K562 (cell line): ENCODE measurements around the gene CD93. TPM values are rescaled to one million over a fixed set of nuclear protein-coding genes. Genes with fewer than 3 reads are reported as not detected.

Experiments used
- ARID3A ChIP-seq: IDR thresholded peaks from 2 replicates; pipeline ENCODE4 v1.6.1; 2012; ENCODE audit warnings: low read depth, low read length, improper control_type of control experiment, borderline replicate concordance
- ATF3 ChIP-seq, 2 experiments: fragments of 450-650 bp in 1 of 2; sonication (generic) in 1 of 2; formaldehyde crosslinking in 1 of 2; IDR thresholded peaks in 1 of 2; conservative IDR thresholded peaks in 1 of 2; 2 replicates each; pipeline versions ENCODE4 v1.6.1 to v1.8.1; 2016 to 2023; ENCODE audit warnings: mild to moderate bottlenecking in 2 of 2, moderate library complexity in 2 of 2, inconsistent platforms in 1 of 2, missing genetic modification reagents in 1 of 2
- BCOR ChIP-seq: fragments of 450-650 bp; IDR thresholded peaks from 2 replicates; pipeline ENCODE4 v1.6.1; 2016
- CBFA2T3 ChIP-seq: fragments of 450-650 bp; IDR thresholded peaks from 2 replicates; pipeline ENCODE4 v1.6.1; 2017
- CXXC5 ChIP-seq: fragments of 250-450 bp; sonication (Bioruptor Pico); IDR thresholded peaks from 2 replicates; pipeline ENCODE4 v1.8.0; 2022; ENCODE audit warnings: inconsistent platforms, mild to moderate bottlenecking, moderate library complexity
- ETV1 ChIP-seq: fragments of 450-650 bp; conservative IDR thresholded peaks from 2 replicates; pipeline ENCODE4 v1.6.1; 2016; ENCODE audit warnings: missing genetic modification characterization, control low read depth, low read depth, missing compliant biosample characterization
- GABPB1 ChIP-seq: sonication (generic); formaldehyde crosslinking; IDR thresholded peaks from 2 replicates; pipeline ENCODE4 v1.8.0; 2022; ENCODE audit warnings: mild to moderate bottlenecking, missing genetic modification reagents
- HMGN3 ChIP-seq: IDR thresholded peaks from 2 replicates; pipeline ENCODE4 v1.6.1; 2011; ENCODE audit warnings: borderline replicate concordance, low read depth, mild to moderate bottlenecking, mixed read lengths, low read length; ENCODE audit not compliant: insufficient read length; ENCODE audit errors: extremely low read depth
- IRF9 ChIP-seq: fragments of 450-650 bp; IDR thresholded peaks from 2 replicates; pipeline ENCODE4 v1.6.1; 2016; ENCODE audit warnings: missing biosample characterization, missing genetic modification characterization
- KAT8 ChIP-seq: fragments of 450-650 bp; IDR thresholded peaks from 2 replicates; pipeline ENCODE4 v1.6.1; 2016; ENCODE audit warnings: low read depth, mild to moderate bottlenecking
- MYBL2 ChIP-seq, 2 experiments: fragments of 450-650 bp in 1 of 2; sonication (generic) in 1 of 2; formaldehyde crosslinking in 1 of 2; IDR thresholded peaks; 2 replicates each; pipeline versions ENCODE4 v1.6.1 to v1.8.1; 2017 to 2022; ENCODE audit warnings: borderline replicate concordance in 1 of 2, inconsistent platforms in 1 of 2, low read depth in 1 of 2, mild to moderate bottlenecking in 1 of 2, missing genetic modification reagents in 1 of 2, moderate library complexity in 1 of 2
- MYC ChIP-seq, 2 experiments: fragments of 250-450 bp in 1 of 2; sonication (Bioruptor Pico) in 1 of 2; IDR thresholded peaks; 2 replicates each; pipeline versions ENCODE4 v1.5.1 to v1.6.1; 2012 to 2021; ENCODE audit warnings: low read depth in 2 of 2, borderline replicate concordance in 1 of 2, improper control_type of control experiment in 1 of 2, low read length in 1 of 2, mild to moderate bottlenecking in 1 of 2, moderate library complexity in 1 of 2
- NCOR1 ChIP-seq: fragments of 450-650 bp; IDR thresholded peaks from 2 replicates; pipeline ENCODE4 v1.6.1; 2016; ENCODE audit warnings: mild to moderate bottlenecking, moderate library complexity
- NFIC ChIP-seq: fragments of 450-650 bp; IDR thresholded peaks from 2 replicates; pipeline ENCODE4 v1.6.1; 2017; ENCODE audit warnings: mild to moderate bottlenecking, inconsistent platforms
- NONO ChIP-seq, 2 experiments: fragments of 200-400 bp in 1 of 2; fragments of 450-650 bp in 1 of 2; formaldehyde crosslinking in 1 of 2; IDR thresholded peaks; 2 replicates each; pipeline ENCODE4 v1.6.1; 2017; ENCODE audit warnings: low read depth in 2 of 2, mild to moderate bottlenecking in 2 of 2, moderate library complexity in 2 of 2, low read length in 1 of 2
- PHB2 ChIP-seq: fragments of 450-650 bp; IDR thresholded peaks from 2 replicates; pipeline ENCODE4 v1.6.1; 2017; ENCODE audit warnings: low read depth
- RB1 ChIP-seq: fragments of 450-650 bp; IDR thresholded peaks from 2 replicates; pipeline ENCODE4 v1.6.1; 2017; ENCODE audit warnings: low read depth, mild to moderate bottlenecking
- RHOXF2B ChIP-seq: fragments of 250-450 bp; sonication (Bioruptor Pico); conservative IDR thresholded peaks from 2 replicates; pipeline ENCODE4 v1.5.1; 2021
- THRAP3 ChIP-seq: fragments of 450-650 bp; IDR thresholded peaks from 2 replicates; pipeline ENCODE4 v1.6.1; 2016; ENCODE audit warnings: mild to moderate bottlenecking, inconsistent platforms, borderline replicate concordance
- ZFP91 ChIP-seq: sonication (generic); formaldehyde crosslinking; IDR thresholded peaks from 2 replicates; pipeline ENCODE4 v1.8.0; 2022; ENCODE audit warnings: mild to moderate bottlenecking, missing genetic modification reagents
- ZNF134 ChIP-seq: fragments of 250-450 bp; sonication (Bioruptor Pico); conservative IDR thresholded peaks from 2 replicates; pipeline ENCODE4 v1.4.0; 2020
- ZNF174 ChIP-seq: fragments of 250-450 bp; sonication (Bioruptor Pico); IDR thresholded peaks from 2 replicates; pipeline ENCODE4 v1.4.0; 2020; ENCODE audit warnings: mild to moderate bottlenecking
- ZNF57 ChIP-seq: fragments of 450-650 bp; formaldehyde crosslinking; IDR thresholded peaks from 2 replicates; pipeline ENCODE4 v1.4.0; 2020; ENCODE audit warnings: mild to moderate bottlenecking, moderate library complexity
- ZNF644 ChIP-seq: fragments of 200-800 bp; sonication (Bioruptor generic); IDR thresholded peaks from 2 replicates; pipeline ENCODE4 v1.6.1; 2016; ENCODE audit warnings: low read depth, missing genetic modification characterization, missing compliant biosample characterization
- ZNF778 ChIP-seq: fragments of 450-650 bp; formaldehyde crosslinking; IDR thresholded peaks from 2 replicates; pipeline ENCODE4 v1.4.0; 2020; ENCODE audit warnings: mild to moderate bottlenecking, moderate library complexity
- polyA plus RNA-seq, 8 experiments: library from polyadenylated mRNA; depleted of rRNA in 4 of 8; stranded (reverse) in 5 of 8; unstranded in 3 of 8; fragments of >200 nt; fragmentation: Nextera tagmentation in 2 of 8; fragmentation: Illumina TruSeq in 1 of 8; extraction: Ambion mirVana in 2 of 8; extraction: Trizol in 1 of 8; gene quantifications; 2 replicates each; pipeline versions ENCODE4 v1.2.1 to v1.2.3, GENCODE V29; 2011 to 2014; ENCODE audit warnings: inconsistent platforms in 1 of 8, missing spikeins in 1 of 8
- total RNA-seq, 7 experiments: library from RNA; depleted of rRNA in 6 of 7; stranded (reverse); fragments of >200 nt in 6 of 7; fragmentation: Illumina TruSeq in 2 of 7; extraction: Trizol in 2 of 7; gene quantifications; 2 replicates each; pipeline versions ENCODE4 v1.2.1 to v1.2.3, GENCODE V29; 2011 to 2021; ENCODE audit warnings: low replicate concordance in 1 of 7

Gene CD93
- total and polyA plus RNA-seq, 9 of the 15 experiments (the other 6 are each of a cell fraction or from before 2014, with no cell fraction given) = 0.03 to 0.20 (median 0.05) TPM

DNA sequence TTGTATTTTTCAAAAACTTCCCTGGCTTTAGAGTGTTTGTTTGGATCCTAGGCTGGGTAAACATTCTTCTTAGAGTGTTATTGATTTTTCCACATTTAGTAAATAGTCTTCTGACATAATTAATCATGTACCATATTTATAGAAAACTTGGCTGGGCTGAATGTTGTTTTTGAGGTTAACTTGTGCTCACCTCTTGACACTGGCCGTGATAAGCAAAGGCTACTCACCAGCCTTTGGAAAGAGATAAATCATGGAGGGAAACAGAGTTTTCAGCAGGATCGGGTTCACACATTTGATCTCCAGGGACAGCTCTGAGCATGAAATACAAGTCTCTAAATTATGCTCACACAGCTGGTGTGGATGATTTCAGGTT, 6.2 kb upstream of the CD93 start (continued):
- TF ChIP-seq ARID3A (peak; percentile 8; the same call in 1 of the 2 replicates), RHOXF2B (CRISPR knock-in tag) (no peak), ZNF57 (no peak), BCOR (no peak), NCOR1 (peak; percentile 60), MYC (IDR thresholded peaks at IDR 0.05; ENCODE audit: low read depth, low read length) (no peak), MYC (CRISPR knock-in tag; IDR thresholded peaks at IDR 0.05; ENCODE audit: borderline replicate concordance, low read depth) (no peak), CXXC5 (CRISPR knock-in tag) (no peak), PHB2 (no peak), ZNF134 (CRISPR knock-in tag) (no peak), CBFA2T3 (peak; percentile 81), ETV1 (tag) (no peak), ATF3 (IDR thresholded peaks at IDR 0.05) (peak; percentile 24; the same call in 1 of the 2 replicates), ATF3 (CRISPR knock-in tag; conservative IDR thresholded peaks at IDR 0.05) (no peak), ZNF778 (CRISPR knock-in tag) (no peak), ZFP91 (CRISPR knock-in tag) (no peak), RB1 (no peak), NFIC (peak; percentile 37; the same call in 1 of the 2 replicates), MYBL2 (IDR thresholded peaks at IDR 0.05; ENCODE audit: low read depth) (no peak), MYBL2 (CRISPR knock-in tag; IDR thresholded peaks at IDR 0.05; ENCODE audit: borderline replicate concordance) (no peak), NONO (IDR thresholded peaks at IDR 0.05; ENCODE audit: low read depth in 2 of 2, low read length in 1 of 2) (no peak), ZNF174 (CRISPR knock-in tag) (no peak), IRF9 (tag) (no peak), HMGN3 (no peak), ZNF644 (no peak), GABPB1 (no peak), THRAP3 (no peak), KAT8 (no peak)
